DOHH2 (cell line): ENCODE results near the gene KRTAP10-10.

ENCODE experiments used
- CTCF ChIP-seq: fragments of 200-600 bp; sonication (generic); IDR thresholded peaks from one replicate; pipeline ENCODE4 v1.5.1; 2014; ENCODE audit warnings: antibody characterized with exemption, mild to moderate bottlenecking, low read depth, low read length; ENCODE audit not compliant: poor library complexity, severe bottlenecking
- EZH2phosphoT487 ChIP-seq: fragments of 200-600 bp; sonication (generic); IDR thresholded peaks from 2 replicates; pipeline ENCODE4 v1.6.1; 2017; ENCODE audit warnings: borderline replicate concordance, mild to moderate bottlenecking, antibody characterized with exemption, low read length, moderate library complexity, mixed read lengths

GRCh38 chr21:44619886-44620285 lies 17.3 kb upstream of the KRTAP10-10 start:
- TF ChIP-seq CTCF = no peak
- no peak for TF ChIP-seq EZH2phosphoT487
